A549 (cell line): ENCODE results near the gene SLC15A3. TPM values are rescaled to one million over a fixed set of nuclear protein-coding genes. Genes with fewer than 3 reads are reported as not detected.

Experiments
- ATAC-seq, 2 experiments: fragments of 200-7000 bp in 1 of 2; fragments of >200 bp in 1 of 2; cut with Nextera tagmentation in 1 of 2; cut with Tn5 transposase in 1 of 2; 3 replicates each; pipeline versions ENCODE4 v1.8.0 to v1.9.1; 2018 to 2020; ENCODE audit warnings: mild to moderate bottlenecking in 1 of 2, moderate library complexity in 1 of 2
- CTCF ChIA-PET: fragments of 300-600 bp; sonication (Branson Sonifier 250); formaldehyde crosslinking; extraction: SDS; loops from one replicate; lab custom pipeline; 2021; ENCODE audit warnings: antibody characterized with exemption, inconsistent platforms; lab: Yijun Ruan, JAX
- POLR2A ChIA-PET: fragments of 350-600 bp; formaldehyde crosslinking; extraction: SDS; loops from one replicate; lab custom pipeline; 2021; ENCODE audit warnings: antibody characterized with exemption, inconsistent platforms; lab: Yijun Ruan, JAX
- DNase-seq, 2 experiments: peaks; one replicate each; pipeline versions ENCODE4 v3.0.0 to v3.0.0-alpha.2; 2011 to 2016; ENCODE audit warnings: low read depth in 1 of 2, low spot score in 1 of 2
- FAIRE-seq: peaks from 2 replicates; lab custom pipeline; 2011; peaks lifted over from hg19 to GRCh38; lab: Jason Lieb, UNC
- H3K27ac ChIP-seq, 2 experiments: fragments of >200 bp; sonication (Bioruptor Twin); formaldehyde crosslinking; 3 replicates each; pipeline ENCODE4 v1.5.1; 2016 to 2017
- H3K4me1 ChIP-seq: fragments of >200 bp; sonication (Bioruptor Twin); formaldehyde crosslinking; 3 replicates; pipeline ENCODE4 v1.6.1; 2016
- H3K4me2 ChIP-seq: fragments of >200 bp; sonication (Bioruptor Twin); formaldehyde crosslinking; 3 replicates; pipeline ENCODE4 v1.6.1; 2016
- H3K4me3 ChIP-seq: fragments of >200 bp; sonication (Bioruptor Twin); formaldehyde crosslinking; 3 replicates; pipeline ENCODE4 v1.5.1; 2016
- H3K9me3 ChIP-seq: fragments of >200 bp; sonication (Bioruptor Twin); formaldehyde crosslinking; 3 replicates; pipeline ENCODE4 v1.6.1; 2016
- BHLHE40 ChIP-seq: IDR thresholded peaks from 2 replicates; pipeline ENCODE4 v1.6.1; 2012; ENCODE audit warnings: low read depth, low read length, inconsistent platforms
- CHD4 ChIP-seq: fragments of 200-600 bp; sonication (generic); IDR thresholded peaks from 2 replicates; pipeline ENCODE4 v1.6.1; 2016; ENCODE audit warnings: antibody characterized with exemption, mild to moderate bottlenecking, borderline replicate concordance
- EHF ChIP-seq: fragments of 250-450 bp; sonication (Bioruptor Pico); IDR thresholded peaks from 2 replicates; pipeline ENCODE4 v1.5.0; 2020; ENCODE audit warnings: mild to moderate bottlenecking
- ESRRA ChIP-seq: fragments of 150-350 bp; IDR thresholded peaks from 2 replicates; pipeline ENCODE4 v1.6.1; 2014; ENCODE audit warnings: mild to moderate bottlenecking, low read length, borderline replicate concordance
- FOSL2 ChIP-seq, 2 experiments: fragments of 450-650 bp in 1 of 2; fragments of >200 bp in 1 of 2; sonication (Bioruptor Twin) in 1 of 2; formaldehyde crosslinking; IDR thresholded peaks; 2 replicates each; pipeline versions ENCODE4 v1.5.0 to v1.6.1; 2016 to 2020; ENCODE audit warnings: mild to moderate bottlenecking in 1 of 2, moderate library complexity in 1 of 2
- GATA3 ChIP-seq: IDR thresholded peaks from 2 replicates; pipeline ENCODE4 v1.6.1; 2012; ENCODE audit warnings: borderline replicate concordance
- HDAC2 ChIP-seq: fragments of 200-600 bp; sonication (generic); IDR thresholded peaks from 2 replicates; pipeline ENCODE4 v1.6.1; 2016
- HOXA7 ChIP-seq: fragments of 250-450 bp; sonication (Bioruptor Pico); IDR thresholded peaks from 2 replicates; pipeline ENCODE4 v1.5.0; 2020; ENCODE audit warnings: mild to moderate bottlenecking, moderate library complexity
- KDM1A ChIP-seq: fragments of 200-600 bp; sonication (generic); IDR thresholded peaks from 2 replicates; pipeline ENCODE4 v1.6.1; 2016; ENCODE audit warnings: low read depth, mild to moderate bottlenecking
- MAFK ChIP-seq: fragments of 450-650 bp; IDR thresholded peaks from 2 replicates; pipeline ENCODE4 v1.6.1; 2014; ENCODE audit not compliant: partially characterized antibody
- NPAS2 ChIP-seq: fragments of 250-450 bp; sonication (Bioruptor Pico); IDR thresholded peaks from 2 replicates; pipeline ENCODE4 v1.8.0; 2022; ENCODE audit warnings: mild to moderate bottlenecking, moderate library complexity, borderline replicate concordance
- RAD21 ChIP-seq, 2 experiments: fragments of >200 bp in 1 of 2; sonication (Bioruptor Twin) in 1 of 2; formaldehyde crosslinking in 1 of 2; IDR thresholded peaks in 1 of 2; conservative IDR thresholded peaks in 1 of 2; 2 replicates in 1 of 2; 3 replicates in 1 of 2; pipeline ENCODE4 v1.6.1; 2012 to 2018; ENCODE audit warnings: inconsistent platforms in 1 of 2
- RFX5 ChIP-seq: fragments of 450-650 bp; IDR thresholded peaks from 2 replicates; pipeline ENCODE4 v1.7.1; 2014; ENCODE audit warnings: antibody characterized with exemption, mild to moderate bottlenecking, moderate library complexity
- RNF2 ChIP-seq: fragments of 200-600 bp; sonication (generic); IDR thresholded peaks from 2 replicates; pipeline ENCODE4 v1.6.1; 2016; ENCODE audit warnings: low read depth, mild to moderate bottlenecking, antibody characterized with exemption, moderate library complexity, borderline replicate concordance
- TFCP2L1 ChIP-seq: fragments of 250-450 bp; sonication (Bioruptor Pico); IDR thresholded peaks from 2 replicates; pipeline ENCODE4 v1.5.0; 2021; ENCODE audit warnings: mild to moderate bottlenecking
- TP53 ChIP-seq: fragments of 250-450 bp; sonication (Bioruptor Pico); IDR thresholded peaks from 2 replicates; pipeline ENCODE4 v1.5.0; 2021; ENCODE audit warnings: mild to moderate bottlenecking, moderate library complexity
- ZC3H11A ChIP-seq: fragments of 450-650 bp; IDR thresholded peaks from 2 replicates; pipeline ENCODE4 v1.6.1; 2014; ENCODE audit warnings: antibody characterized with exemption, mild to moderate bottlenecking
- ZSCAN20 ChIP-seq: fragments of 250-450 bp; sonication (Bioruptor Pico); IDR thresholded peaks from 2 replicates; pipeline ENCODE4 v1.8.0; 2022; ENCODE audit warnings: mild to moderate bottlenecking, moderate library complexity
- WGBS: methylation state at CpG from one replicate; pipeline ENCODE4 v1.1.6; 2017; ENCODE audit errors: missing lambda C conversion rate; 5-methylcytosine and 5-hydroxymethylcytosine counted together
- polyA plus RNA-seq, 4 experiments: library from polyadenylated mRNA; depleted of rRNA in 3 of 4; stranded (reverse); fragments of >200 nt; fragmentation: RNase III in 1 of 4; extraction: RNeasy Plus Mini Kit Qiagen cat#74134 plus additional on column Dnase treatment in 1 of 4; gene quantifications; 2 replicates in 3 of 4; 3 replicates in 1 of 4; pipeline ENCODE4 v1.2.3, GENCODE V29; 2011 to 2017
- TF ChIP-seq, protein P1 (sequence below): fragments of 150-350 bp; IDR thresholded peaks from 2 replicates; pipeline ENCODE4 v1.6.1; 2014; ENCODE audit warnings: low read depth, mild to moderate bottlenecking, low read length
- TF ChIP-seq, protein P2 (sequence below): IDR thresholded peaks from 2 replicates; pipeline ENCODE4 v1.6.1; 2012
- TF ChIP-seq, protein P3 (sequence below): fragments of 450-650 bp; IDR thresholded peaks from 2 replicates; pipeline ENCODE4 v1.6.1; 2014; ENCODE audit warnings: antibody characterized with exemption
- TF ChIP-seq, protein P4 (sequence below): fragments of 200-600 bp; sonication (generic); IDR thresholded peaks from 2 replicates; pipeline ENCODE4 v1.6.1; 2016; ENCODE audit warnings: antibody characterized with exemption, mild to moderate bottlenecking, moderate library complexity

SLC15A3 gene
- polyA plus RNA-seq, 2 of the 4 experiments (the other 2 are of a cell fraction): not detected

DNA sequence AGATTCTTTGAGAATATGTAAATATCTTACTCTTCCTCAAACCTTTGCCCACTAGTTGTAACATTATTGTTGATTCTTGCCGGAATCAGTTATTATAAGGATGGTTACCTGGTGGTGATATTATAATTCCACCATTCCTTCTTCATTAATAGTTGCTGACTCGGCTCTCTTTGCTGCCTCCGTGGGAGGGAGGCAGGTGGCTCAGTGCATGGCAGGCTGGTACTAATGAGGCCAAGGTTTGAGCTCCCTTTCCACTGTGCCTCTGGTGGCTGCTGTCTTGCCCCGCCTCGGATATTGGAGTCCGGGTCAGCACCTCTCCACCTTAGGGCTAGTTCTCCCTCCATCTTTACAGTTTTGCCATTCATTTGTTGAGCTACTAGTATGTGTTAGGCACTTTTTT is 32.2 kb upstream of the SLC15A3 start:
- DNase-seq (no peak), ATAC-seq (no peak), FAIRE-seq (no peak)
- ChIA-PET CTCF (interaction anchor here (1.3 to 2.2 kb wide), 2 partner anchors 14 to 146 kb away, joined by 6 to 7 read pairs; partner anchors contain the start of gene CD6), POLR2A (no interaction called here)
- Histone ChIP-seq H3K9me3 (no peaks in the 10 kb centered on the region), H3K4me1 (peaks cover 6% of the 10 kb centered on the region; the same call in 1 of the 3 replicates), H3K4me3 (no peak overlapping the region), H3K27ac (no peak overlapping the region), H3K4me2 (no peak overlapping the region)
- TF ChIP-seq MAFK (peak; percentile 83), FOSL2 (IDR thresholded peaks at IDR 0.05) (no peak), FOSL2 (CRISPR knock-in tag; IDR thresholded peaks at IDR 0.05) (no peak)
- 32% methylated on average over 6 of the region's 6 CpGs for WGBS

DNA sequence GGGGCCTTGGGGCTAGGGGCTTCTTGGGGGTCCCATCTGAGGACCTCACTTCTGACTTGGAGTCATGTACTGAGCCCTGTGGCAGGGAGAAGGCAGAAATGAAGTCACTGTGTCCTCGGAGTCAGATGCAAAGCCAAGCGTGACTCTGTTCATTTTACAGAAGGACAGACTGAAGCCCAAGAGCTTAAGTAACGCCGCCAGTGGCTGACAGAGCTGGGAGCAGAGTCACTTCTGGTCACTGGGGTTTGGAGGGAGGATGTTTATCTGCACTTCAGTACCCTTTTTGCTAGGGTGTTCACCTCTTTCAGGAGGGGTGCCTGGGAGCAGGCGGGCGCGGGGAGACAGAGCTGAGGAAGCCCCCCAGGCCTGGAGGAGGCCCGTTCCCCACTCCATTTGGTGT is 30.2 kb upstream of the SLC15A3 start:
- no peak for FAIRE-seq

DNA sequence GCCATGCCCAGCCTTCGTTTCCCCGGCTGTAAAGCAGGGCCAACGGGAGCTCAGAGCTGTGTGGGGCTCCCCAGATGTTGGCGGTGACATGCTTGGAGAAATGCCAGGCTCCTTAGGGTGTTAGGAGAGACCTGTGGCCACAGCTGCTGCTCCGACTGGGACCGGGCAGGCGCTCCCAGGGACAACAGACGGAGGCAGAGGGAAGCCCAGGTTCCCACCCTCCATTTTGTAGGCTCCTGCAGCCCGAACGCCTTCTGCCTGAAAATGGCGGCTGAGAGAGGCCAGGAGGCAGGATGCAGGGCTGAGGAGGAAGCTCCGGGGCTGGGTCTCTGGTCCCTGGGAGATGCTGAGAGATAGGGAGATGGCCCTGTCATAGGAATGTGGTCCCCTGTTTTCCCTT is 29.5 kb upstream of the SLC15A3 start:
- Histone ChIP-seq H3K4me2 (no peak overlapping the region), H3K4me1 (peaks cover 6% of the 10 kb centered on the region; the same call in 1 of the 3 replicates), H3K27ac (no peak overlapping the region), H3K4me3 (no peak overlapping the region), H3K9me3 (no peaks in the 10 kb centered on the region)
- ATAC-seq (no peak), FAIRE-seq (no peak), DNase-seq (no peak)
- TF ChIP-seq MAFK: no peak
- TF ChIP-seq, protein P1, sequence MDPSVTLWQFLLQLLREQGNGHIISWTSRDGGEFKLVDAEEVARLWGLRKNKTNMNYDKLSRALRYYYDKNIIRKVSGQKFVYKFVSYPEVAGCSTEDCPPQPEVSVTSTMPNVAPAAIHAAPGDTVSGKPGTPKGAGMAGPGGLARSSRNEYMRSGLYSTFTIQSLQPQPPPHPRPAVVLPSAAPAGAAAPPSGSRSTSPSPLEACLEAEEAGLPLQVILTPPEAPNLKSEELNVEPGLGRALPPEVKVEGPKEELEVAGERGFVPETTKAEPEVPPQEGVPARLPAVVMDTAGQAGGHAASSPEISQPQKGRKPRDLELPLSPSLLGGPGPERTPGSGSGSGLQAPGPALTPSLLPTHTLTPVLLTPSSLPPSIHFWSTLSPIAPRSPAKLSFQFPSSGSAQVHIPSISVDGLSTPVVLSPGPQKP: no peak
- no peak for TF ChIP-seq RAD21 (conservative IDR thresholded peaks at IDR 0.05 in 1 of 2, IDR thresholded peaks at IDR 0.05 in 1 of 2)
- no peak for TF ChIP-seq TFCP2L1 (CRISPR knock-in tag)
- CTCF ChIA-PET: interaction anchor here (0.6 to 1.9 kb wide), 2 partner anchors 12 to 158 kb away, joined by 3 to 5 read pairs; no protein-coding TSS in a partner anchor
- 67% methylated on average over 5 of the region's 12 CpGs for WGBS
- POLR2A ChIA-PET: no interaction called here

More for the DNA sequence above, 30.2 kb upstream of the SLC15A3 start:
- 81% methylated on average over 8 of the region's 8 CpGs for WGBS
- POLR2A ChIA-PET: no interaction called here
- Histone ChIP-seq H3K27ac (no peak overlapping the region), H3K9me3 (no peaks in the 10 kb centered on the region)
- CTCF ChIA-PET: interaction anchor here (0.6 to 1.9 kb wide), 5 partner anchors 11 to 157 kb away, joined by 3 to 6 read pairs (median 3); partner anchors contain the start of gene CD6
- ATAC-seq: no peak; a peak in 1 of 6 replicates
- TF ChIP-seq BHLHE40 (no peak), RFX5 (no peak), NPAS2 (CRISPR knock-in tag) (no peak), TP53 (CRISPR knock-in tag) (no peak), FOSL2 (IDR thresholded peaks at IDR 0.05) (no peak), FOSL2 (CRISPR knock-in tag; IDR thresholded peaks at IDR 0.05) (no peak), HOXA7 (no peak)
- TF ChIP-seq, all 56 proteins: peak for 0
- DNase-seq: no peak
- peaks cover 6% of the 10 kb centered on the region; the same call in 1 of the 3 replicates for H3K4me1 ChIP-seq
- H3K4me2 ChIP-seq: no peak overlapping the region
- H3K4me3 ChIP-seq: no peak overlapping the region

DNA sequence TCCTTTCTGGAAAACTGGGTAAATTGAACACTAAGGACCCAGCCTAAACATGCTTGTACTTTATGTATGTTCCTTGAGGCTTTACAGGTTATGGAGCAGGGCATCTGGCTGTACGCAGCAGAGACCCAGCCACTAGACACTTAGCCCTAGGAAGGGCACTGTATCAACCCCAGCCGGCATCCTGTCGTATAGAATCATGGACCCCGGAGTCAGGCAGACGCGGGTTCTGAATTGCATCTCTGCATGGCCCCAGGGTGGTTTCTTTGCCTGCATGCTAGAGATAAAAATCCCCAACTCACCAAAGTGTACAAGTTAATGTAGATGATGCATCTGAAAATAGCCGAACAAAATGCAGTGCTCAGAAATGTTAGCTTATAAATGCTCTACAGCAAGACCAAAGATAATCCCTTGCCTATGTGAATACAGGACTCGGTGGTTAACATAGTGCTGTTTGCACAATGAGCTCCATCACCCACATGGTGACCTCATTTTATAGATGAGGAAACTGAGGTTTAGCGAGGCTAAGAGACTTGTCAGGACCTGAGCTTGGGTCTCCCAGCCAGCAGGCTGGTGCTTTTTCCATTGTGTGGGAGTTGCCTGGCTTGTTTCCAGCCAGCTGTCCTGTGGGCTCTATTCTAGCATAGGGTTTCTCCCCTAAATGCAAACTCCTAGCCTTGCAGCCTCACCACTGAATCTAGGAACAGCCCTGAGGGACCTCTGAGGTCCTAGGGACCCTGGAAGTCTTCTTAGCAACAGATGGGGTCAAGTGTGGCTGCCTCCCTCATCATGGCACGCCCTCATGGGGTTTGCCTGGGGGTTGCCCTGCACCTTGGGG is 26.8 kb upstream of the SLC15A3 start:
- 65% methylated on average over 10 of the region's 10 CpGs for WGBS
- no peaks in the 10 kb centered on the region for H3K4me1 ChIP-seq
- no peak overlapping the region for H3K27ac ChIP-seq
- ATAC-seq (no peak), DNase-seq (no peak), FAIRE-seq (no peak)
- H3K4me3 ChIP-seq: no peak overlapping the region
- H3K4me2 ChIP-seq: no peak overlapping the region
- CTCF ChIA-PET: interaction anchor here (0.9 kb wide), 2 partner anchors 10 to 13 kb away, joined by 5 to 6 read pairs; no protein-coding TSS in a partner anchor
- H3K9me3 ChIP-seq: no peaks in the 10 kb centered on the region
- POLR2A ChIA-PET: no interaction called here
- TF ChIP-seq GATA3: no peak
- TF ChIP-seq TFCP2L1 (CRISPR knock-in tag): no peak
- TF ChIP-seq KDM1A: no peak
- no peak for TF ChIP-seq HDAC2
- TF ChIP-seq, protein P2, sequence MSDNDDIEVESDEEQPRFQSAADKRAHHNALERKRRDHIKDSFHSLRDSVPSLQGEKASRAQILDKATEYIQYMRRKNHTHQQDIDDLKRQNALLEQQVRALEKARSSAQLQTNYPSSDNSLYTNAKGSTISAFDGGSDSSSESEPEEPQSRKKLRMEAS: no peak
- no peak for TF ChIP-seq RNF2
- no peak for TF ChIP-seq BHLHE40
- no peak for TF ChIP-seq ZC3H11A
- TF ChIP-seq EHF (CRISPR knock-in tag): no peak
- TF ChIP-seq, protein P3, sequence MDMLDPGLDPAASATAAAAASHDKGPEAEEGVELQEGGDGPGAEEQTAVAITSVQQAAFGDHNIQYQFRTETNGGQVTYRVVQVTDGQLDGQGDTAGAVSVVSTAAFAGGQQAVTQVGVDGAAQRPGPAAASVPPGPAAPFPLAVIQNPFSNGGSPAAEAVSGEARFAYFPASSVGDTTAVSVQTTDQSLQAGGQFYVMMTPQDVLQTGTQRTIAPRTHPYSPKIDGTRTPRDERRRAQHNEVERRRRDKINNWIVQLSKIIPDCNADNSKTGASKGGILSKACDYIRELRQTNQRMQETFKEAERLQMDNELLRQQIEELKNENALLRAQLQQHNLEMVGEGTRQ: no peak
- TF ChIP-seq ZSCAN20 (CRISPR knock-in tag): no peak
- TF ChIP-seq, protein P4, sequence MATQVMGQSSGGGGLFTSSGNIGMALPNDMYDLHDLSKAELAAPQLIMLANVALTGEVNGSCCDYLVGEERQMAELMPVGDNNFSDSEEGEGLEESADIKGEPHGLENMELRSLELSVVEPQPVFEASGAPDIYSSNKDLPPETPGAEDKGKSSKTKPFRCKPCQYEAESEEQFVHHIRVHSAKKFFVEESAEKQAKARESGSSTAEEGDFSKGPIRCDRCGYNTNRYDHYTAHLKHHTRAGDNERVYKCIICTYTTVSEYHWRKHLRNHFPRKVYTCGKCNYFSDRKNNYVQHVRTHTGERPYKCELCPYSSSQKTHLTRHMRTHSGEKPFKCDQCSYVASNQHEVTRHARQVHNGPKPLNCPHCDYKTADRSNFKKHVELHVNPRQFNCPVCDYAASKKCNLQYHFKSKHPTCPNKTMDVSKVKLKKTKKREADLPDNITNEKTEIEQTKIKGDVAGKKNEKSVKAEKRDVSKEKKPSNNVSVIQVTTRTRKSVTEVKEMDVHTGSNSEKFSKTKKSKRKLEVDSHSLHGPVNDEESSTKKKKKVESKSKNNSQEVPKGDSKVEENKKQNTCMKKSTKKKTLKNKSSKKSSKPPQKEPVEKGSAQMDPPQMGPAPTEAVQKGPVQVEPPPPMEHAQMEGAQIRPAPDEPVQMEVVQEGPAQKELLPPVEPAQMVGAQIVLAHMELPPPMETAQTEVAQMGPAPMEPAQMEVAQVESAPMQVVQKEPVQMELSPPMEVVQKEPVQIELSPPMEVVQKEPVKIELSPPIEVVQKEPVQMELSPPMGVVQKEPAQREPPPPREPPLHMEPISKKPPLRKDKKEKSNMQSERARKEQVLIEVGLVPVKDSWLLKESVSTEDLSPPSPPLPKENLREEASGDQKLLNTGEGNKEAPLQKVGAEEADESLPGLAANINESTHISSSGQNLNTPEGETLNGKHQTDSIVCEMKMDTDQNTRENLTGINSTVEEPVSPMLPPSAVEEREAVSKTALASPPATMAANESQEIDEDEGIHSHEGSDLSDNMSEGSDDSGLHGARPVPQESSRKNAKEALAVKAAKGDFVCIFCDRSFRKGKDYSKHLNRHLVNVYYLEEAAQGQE: no peak
- TF ChIP-seq ESRRA: no peak
- no peak for TF ChIP-seq CHD4
